GM21367 (cell line): ENCODE measurements around the gene MPHOSPH6.
"Not testable (repeated sequence)": the region's sequence is repeated elsewhere in the genome, so short reads cannot be mapped to it uniquely, and the experiment has no call there.

ENCODE experiments used
- ATAC-seq: cut with Tn5 transposase; IDR thresholded peaks from one replicate; pipeline ENCODE4 v1.9.1; 2021; ENCODE audit not compliant: unreplicated experiment

The MPHOSPH6 gene

GRCh38 chr16:82169861-82170845, at the start of gene MPHOSPH6:
MPHOSPH6 (minus strand) TSS chr16:82170224; CDS start chr16:82170175, 49 bp downstream.
- ATAC-seq: peak; percentile 88

- no peak for ATAC-seq
Measured at GRCh38 chr16:82219298-82219697, 49.3 kb upstream of the MPHOSPH6 start.

GRCh38 chr16:82209314-82209713, 39.3 kb upstream of the MPHOSPH6 start:
- ATAC-seq: not testable (repeated sequence)

GRCh38 chr16:82203198-82203597, 33.2 kb upstream of the MPHOSPH6 start:
- no peak for ATAC-seq

GRCh38 chr16:82201926-82202325, 31.9 kb upstream of the MPHOSPH6 start:
- ATAC-seq: no peak

GRCh38 chr16:82201351-82201750, 31.3 kb upstream of the MPHOSPH6 start:
- no peak for ATAC-seq

GRCh38 chr16:82199209-82199608, 29.2 kb upstream of the MPHOSPH6 start:
- no peak for ATAC-seq

GRCh38 chr16:82197540-82198240, 27.7 kb upstream of the MPHOSPH6 start:
- ATAC-seq: no peak

GRCh38 chr16:82195917-82196494, 26.0 kb upstream of the MPHOSPH6 start:
- no peak for ATAC-seq

- ATAC-seq: no peak
Measured at GRCh38 chr16:82194086-82194485, 24.1 kb upstream of the MPHOSPH6 start.

GRCh38 chr16:82192665-82193064, 22.6 kb upstream of the MPHOSPH6 start:
- ATAC-seq: no peak

GRCh38 chr16:82190386-82190785, 20.4 kb upstream of the MPHOSPH6 start:
- ATAC-seq: no peak

- ATAC-seq: no peak
Measured at GRCh38 chr16:82187829-82188228, 17.8 kb upstream of the MPHOSPH6 start.

- ATAC-seq: no peak
Measured at GRCh38 chr16:82185012-82185411, 15.0 kb upstream of the MPHOSPH6 start.

GRCh38 chr16:82184213-82184612, 14.2 kb upstream of the MPHOSPH6 start:
- no peak for ATAC-seq

- ATAC-seq: no peak
Measured at GRCh38 chr16:82183004-82183397, 13.0 kb upstream of the MPHOSPH6 start.

GRCh38 chr16:82182266-82183003, 12.4 kb upstream of the MPHOSPH6 start:
- ATAC-seq: no peak

- no peak for ATAC-seq
Measured at GRCh38 chr16:82181461-82182185, 11.6 kb upstream of the MPHOSPH6 start.

- no peak for ATAC-seq
Measured at GRCh38 chr16:82178352-82178751, 8.3 kb upstream of the MPHOSPH6 start.

GRCh38 chr16:82177555-82177954, 7.5 kb upstream of the MPHOSPH6 start:
- no peak for ATAC-seq
